ENCODE results near the gene TMUB1. TPM values are rescaled to one million over a fixed set of nuclear protein-coding genes. Genes with fewer than 3 reads are reported as not detected.
A peak's percentile ranks its signal among the peaks of the same experiment; 100 is the strongest.

Gene TMUB1
- total and polyA plus RNA-seq, 9 of the 15 experiments (the other 6 are each of a cell fraction or from before 2014, with no cell fraction given): 0.14 to 241 (median 74.1) TPM

DNA sequence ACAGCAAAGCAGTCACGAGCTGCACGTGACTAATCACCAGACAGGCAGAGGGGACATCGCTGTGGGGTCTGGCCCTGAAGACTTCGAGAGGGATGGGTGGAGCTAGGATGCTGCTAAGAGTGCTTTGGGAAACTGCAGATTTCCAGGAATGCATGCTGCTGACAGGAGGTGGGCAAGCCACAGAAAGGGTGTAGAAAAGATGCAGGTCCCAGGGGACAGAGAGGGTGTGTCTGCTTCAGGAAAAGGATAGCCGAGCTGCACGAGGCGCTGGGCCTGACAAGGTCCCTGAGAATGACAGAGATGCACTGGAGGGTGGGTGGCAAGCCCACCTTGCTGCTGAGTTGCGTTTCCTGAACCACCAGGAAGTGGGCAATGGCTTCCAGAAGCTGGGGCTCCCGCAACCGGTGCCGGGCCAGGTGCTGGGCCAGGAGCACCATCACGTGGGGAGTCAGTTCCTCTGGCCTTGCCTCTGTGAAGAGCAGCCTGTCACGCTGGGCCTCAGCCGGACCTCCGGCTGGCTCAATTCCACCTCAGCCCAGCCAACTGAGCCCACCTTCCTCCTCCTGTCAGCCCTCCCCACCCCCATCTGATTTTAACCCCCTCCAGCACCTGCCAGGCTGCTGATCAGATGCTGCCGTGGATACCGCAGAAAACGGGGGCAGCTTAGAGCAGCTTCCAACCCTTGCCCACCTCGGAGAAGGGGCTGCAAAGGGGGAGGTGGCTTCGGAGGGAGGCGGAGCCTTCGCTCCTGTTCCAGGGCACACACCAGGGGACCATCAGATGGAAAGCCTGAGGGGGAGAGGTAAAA, 4.9 kb downstream of the TMUB1 start:
- FAIRE-seq: no peak
- 58% methylated on average over 22 of the region's 22 CpGs for whole genome bisulfite sequencing (ENCODE audit: insufficient coverage, low coverage, missing lambda C conversion rate)
- Histone ChIP-seq H3K4me3 (no peak overlapping the region), H3K79me2 (ENCODE audit: control insufficient read depth, insufficient read depth, low read length) (peaks cover 46% of the 10 kb centered on the region), H3K9me3 (replicated peaks; ENCODE audit: control insufficient read depth, insufficient read depth, low read depth, low read length) (no peaks in the 10 kb centered on the region), H3K4me2 (ENCODE audit: insufficient read depth, low read length) (peak overlapping the region; percentile 97; the same call in 1 of the 2 replicates), H2AFZ (ENCODE audit: low read depth, low read length) (no peak overlapping the region), H3K27ac (ENCODE audit: extremely low read depth, low read depth, low read length) (peak overlapping the region; percentile 1; the same call in 1 of the 3 replicates), H3K9ac (ENCODE audit: insufficient read depth in 1 of 2, low read depth in 2 of 2, low read length in 2 of 2) (peak overlapping the region in 1 of 2 experiments; percentile 84; a peak in 2 of 4 replicates), H4K20me1 (replicated peaks; ENCODE audit: control insufficient read depth, insufficient read depth, low read length) (peaks cover 5% of the 10 kb centered on the region), H3K4me1 (replicated peaks in 1 of 2; ENCODE audit: control insufficient read depth in 2 of 2, insufficient read depth in 2 of 2, low read length in 2 of 2) (peaks cover 32 to 87% of the 10 kb centered on the region in 2 experiments), H3K27me3 (ENCODE audit: control insufficient read depth in 2 of 2, insufficient read depth in 2 of 2, low read length in 2 of 2) (no peaks in the 10 kb centered on the region), H3K36me3 (ENCODE audit: control insufficient read depth, insufficient read depth, low read length) (peaks cover 73% of the 10 kb centered on the region), H3K9me1 (ENCODE audit: control insufficient read depth, insufficient read depth, low read length) (no peaks in the 10 kb centered on the region)
- CTCF ChIA-PET (ENCODE audit: low intra/inter-chr PET ratio): no interaction called here
- DNase-seq (ENCODE audit: extremely low read depth in 1 of 4, low spot score in 3 of 4): peak in 1 of 4 experiments; percentile 73
- intact Hi-C loops (cut with micrococcal nuclease) (no loop called here), in situ Hi-C loops (cut with MboI) (no loop called here)
- BruUV-seq (replicated peaks): no TSS peak
- POLR2A ChIA-PET: interaction anchor here (0.6 to 2.8 kb wide), 9 partner anchors 10 to 110 kb away, joined by 3 to 18 read pairs (median 4); partner anchors contain the start of gene ASIC3
- ATAC-seq: no peak
- TF ChIP-seq DMBX1 (CRISPR knock-in tag; IDR thresholded peaks at IDR 0.05; ENCODE audit: borderline replicate concordance): no peak
- no peak for TF ChIP-seq SIN3B (IDR thresholded peaks at IDR 0.05; ENCODE audit: low read depth)
- TF ChIP-seq MCM7 (IDR thresholded peaks at IDR 0.05): no peak
- TF ChIP-seq, protein P1, sequence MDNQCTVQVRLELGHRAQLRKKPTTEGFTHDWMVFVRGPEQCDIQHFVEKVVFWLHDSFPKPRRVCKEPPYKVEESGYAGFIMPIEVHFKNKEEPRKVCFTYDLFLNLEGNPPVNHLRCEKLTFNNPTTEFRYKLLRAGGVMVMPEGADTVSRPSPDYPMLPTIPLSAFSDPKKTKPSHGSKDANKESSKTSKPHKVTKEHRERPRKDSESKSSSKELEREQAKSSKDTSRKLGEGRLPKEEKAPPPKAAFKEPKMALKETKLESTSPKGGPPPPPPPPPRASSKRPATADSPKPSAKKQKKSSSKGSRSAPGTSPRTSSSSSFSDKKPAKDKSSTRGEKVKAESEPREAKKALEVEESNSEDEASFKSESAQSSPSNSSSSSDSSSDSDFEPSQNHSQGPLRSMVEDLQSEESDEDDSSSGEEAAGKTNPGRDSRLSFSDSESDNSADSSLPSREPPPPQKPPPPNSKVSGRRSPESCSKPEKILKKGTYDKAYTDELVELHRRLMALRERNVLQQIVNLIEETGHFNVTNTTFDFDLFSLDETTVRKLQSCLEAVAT (IDR thresholded peaks at IDR 0.05): no peak
- TF ChIP-seq, protein P2, sequence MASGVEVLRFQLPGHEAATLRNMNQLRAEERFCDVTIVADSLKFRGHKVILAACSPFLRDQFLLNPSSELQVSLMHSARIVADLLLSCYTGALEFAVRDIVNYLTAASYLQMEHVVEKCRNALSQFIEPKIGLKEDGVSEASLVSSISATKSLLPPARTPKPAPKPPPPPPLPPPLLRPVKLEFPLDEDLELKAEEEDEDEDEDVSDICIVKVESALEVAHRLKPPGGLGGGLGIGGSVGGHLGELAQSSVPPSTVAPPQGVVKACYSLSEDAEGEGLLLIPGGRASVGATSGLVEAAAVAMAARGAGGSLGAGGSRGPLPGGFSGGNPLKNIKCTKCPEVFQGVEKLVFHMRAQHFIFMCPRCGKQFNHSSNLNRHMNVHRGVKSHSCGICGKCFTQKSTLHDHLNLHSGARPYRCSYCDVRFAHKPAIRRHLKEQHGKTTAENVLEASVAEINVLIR (CRISPR knock-in tag; IDR thresholded peaks at IDR 0.05): no peak
- TF ChIP-seq, protein P3, sequence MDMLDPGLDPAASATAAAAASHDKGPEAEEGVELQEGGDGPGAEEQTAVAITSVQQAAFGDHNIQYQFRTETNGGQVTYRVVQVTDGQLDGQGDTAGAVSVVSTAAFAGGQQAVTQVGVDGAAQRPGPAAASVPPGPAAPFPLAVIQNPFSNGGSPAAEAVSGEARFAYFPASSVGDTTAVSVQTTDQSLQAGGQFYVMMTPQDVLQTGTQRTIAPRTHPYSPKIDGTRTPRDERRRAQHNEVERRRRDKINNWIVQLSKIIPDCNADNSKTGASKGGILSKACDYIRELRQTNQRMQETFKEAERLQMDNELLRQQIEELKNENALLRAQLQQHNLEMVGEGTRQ (CRISPR knock-in tag; IDR thresholded peaks at IDR 0.05): peak; percentile 78
- no peak for TF ChIP-seq RBM25 (IDR thresholded peaks at IDR 0.05; ENCODE audit: low read depth, low read length, severe bottlenecking)
- peak; percentile 41 for TF ChIP-seq PCBP1 (IDR thresholded peaks at IDR 0.05; ENCODE audit: low read depth, low read length, poor library complexity, severe bottlenecking)
- TF ChIP-seq ELF2 (CRISPR knock-in tag; IDR thresholded peaks at IDR 0.05): peak; percentile 42; the same call in 1 of the 2 replicates
- no peak for TF ChIP-seq HNRNPUL1 (IDR thresholded peaks at IDR 0.05; ENCODE audit: low read length)
- peak; percentile 46; the same call in 1 of the 2 replicates for TF ChIP-seq LEF1 (IDR thresholded peaks at IDR 0.05)
- TF ChIP-seq TOE1 (IDR thresholded peaks at IDR 0.05; ENCODE audit: borderline replicate concordance): peak; percentile 59; the same call in 1 of the 2 replicates
- TF ChIP-seq TOE1 (CRISPR knock-in tag; IDR thresholded peaks at IDR 0.05; ENCODE audit: borderline replicate concordance, low read depth): no peak
- TF ChIP-seq, protein P4, sequence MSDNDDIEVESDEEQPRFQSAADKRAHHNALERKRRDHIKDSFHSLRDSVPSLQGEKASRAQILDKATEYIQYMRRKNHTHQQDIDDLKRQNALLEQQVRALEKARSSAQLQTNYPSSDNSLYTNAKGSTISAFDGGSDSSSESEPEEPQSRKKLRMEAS (CRISPR knock-in tag; IDR thresholded peaks at IDR 0.05): peak; percentile 40; the same call in 1 of the 2 replicates
- TF ChIP-seq ZNF146 (CRISPR knock-in tag; IDR thresholded peaks at IDR 0.05; ENCODE audit: unreplicated experiment): no peak
- TF ChIP-seq YY1 (IDR thresholded peaks at IDR 0.05; ENCODE audit: borderline replicate concordance in 1 of 3, control insufficient read depth in 1 of 3, extremely low read depth in 1 of 3, insufficient read depth in 3 of 3, insufficient read length in 1 of 3, insufficient replicate concordance in 2 of 3, low read depth in 1 of 3, low read length in 2 of 3): no peak
- no peak for TF ChIP-seq SNIP1 (IDR thresholded peaks at IDR 0.05; ENCODE audit: low read depth)

All from K562 (cell line).